CD8-positive, alpha-beta memory T cell (primary cell): Measurements from ENCODE around the gene ITFG1. TPM values are rescaled to one million over a fixed set of nuclear protein-coding genes. Genes with fewer than 3 reads are reported as not detected.
"Not testable (repeated sequence)": the region's sequence is repeated elsewhere in the genome, so short reads cannot be mapped to it uniquely, and the experiment has no call there.

Experiments
- CTCF ChIA-PET: fragments of 350-600 bp; sonication (Branson Sonifier 250); formaldehyde crosslinking; loops from one replicate; lab custom pipeline; 2021; ENCODE audit warnings: antibody characterized with exemption; lab: Charles Lee
- POLR2A ChIA-PET: fragments of 350-600 bp; sonication (Branson Sonifier 250); formaldehyde crosslinking; loops from one replicate; lab custom pipeline; 2021; ENCODE audit warnings: antibody characterized with exemption; lab: Charles Lee
- DNase-seq, 5 donors: peaks; one replicate each; pipeline versions ENCODE4 v3.0.0 to v3.0.0-alpha.2; 2020 to 2022; ENCODE audit warnings: mixed read lengths in 1 of 5
- H3K27ac ChIP-seq: one replicate; pipeline ENCODE4 v1.7.0; 2013; ENCODE audit warnings: low read depth, mild to moderate bottlenecking, low read length, moderate library complexity
- H3K27me3 ChIP-seq: 2 replicates; pipeline ENCODE4 v1.7.0; 2013; ENCODE audit warnings: low read length, mild to moderate bottlenecking; ENCODE audit not compliant: insufficient read depth, poor library complexity, severe bottlenecking
- H3K36me3 ChIP-seq: 2 replicates; pipeline ENCODE4 v1.7.0; 2013; ENCODE audit warnings: mild to moderate bottlenecking, low read length, moderate library complexity; ENCODE audit not compliant: insufficient read depth
- H3K4me1 ChIP-seq: 2 replicates; pipeline ENCODE4 v1.7.0; 2013; ENCODE audit warnings: mild to moderate bottlenecking, low read length, moderate library complexity; ENCODE audit not compliant: insufficient read depth
- H3K4me3 ChIP-seq: 2 replicates; pipeline ENCODE4 v1.7.0; 2013; ENCODE audit warnings: mild to moderate bottlenecking, low read length
- H3K9me3 ChIP-seq: 2 replicates; pipeline ENCODE4 v1.7.0; 2013; ENCODE audit warnings: mild to moderate bottlenecking, low read length
- H3K27ac Mint-ChIP-seq, 8 donors: one replicate each; pipeline ENCODE4 v1.8.0; 2020 to 2021; ENCODE audit warnings: mixed read lengths in 8 of 8, mild to moderate bottlenecking in 6 of 8, inconsistent platforms in 3 of 8, moderate library complexity in 3 of 8
- H3K27me3 Mint-ChIP-seq, 2 donors: one replicate each; pipeline ENCODE4 v1.8.0; 2020 to 2021; ENCODE audit warnings: mixed read lengths in 2 of 2, mild to moderate bottlenecking in 1 of 2, moderate library complexity in 1 of 2
- H3K36me3 Mint-ChIP-seq, 3 donors: one replicate each; pipeline ENCODE4 v1.8.0; 2020 to 2021; ENCODE audit warnings: mixed read lengths in 3 of 3, inconsistent platforms in 1 of 3, mild to moderate bottlenecking in 1 of 3
- H3K4me1 Mint-ChIP-seq, 3 donors: one replicate each; pipeline ENCODE4 v1.8.0; 2020 to 2021; ENCODE audit warnings: mixed read lengths in 3 of 3, inconsistent platforms in 1 of 3, mild to moderate bottlenecking in 1 of 3
- H3K4me3 Mint-ChIP-seq, 7 donors: one replicate each; pipeline ENCODE4 v1.8.0; 2020 to 2021; ENCODE audit warnings: mixed read lengths in 7 of 7, mild to moderate bottlenecking in 6 of 7, moderate library complexity in 4 of 7, inconsistent platforms in 2 of 7
- H3K9me3 Mint-ChIP-seq, 5 donors: one replicate each; pipeline ENCODE4 v1.8.0; 2020 to 2022; ENCODE audit warnings: mixed read lengths in 5 of 5, mild to moderate bottlenecking in 3 of 5, moderate library complexity in 2 of 5, inconsistent platforms in 1 of 5
- polyA plus RNA-seq: library from polyadenylated mRNA; unstranded; fragments of 300-500 nt; fragmentation: Illumina TruSeq; gene quantifications from one replicate; pipeline ENCODE4 v1.2.3, GENCODE V29; 2021
- total RNA-seq, 2 experiments: library from RNA; stranded (reverse); gene quantifications; one replicate each; pipeline ENCODE4 v1.2.3, GENCODE V29; 2021

Gene ITFG1
- total and polyA plus RNA-seq, 3 experiments from 2014 or later = 24.5 to 26.8 (median 24.9) TPM

DNA sequence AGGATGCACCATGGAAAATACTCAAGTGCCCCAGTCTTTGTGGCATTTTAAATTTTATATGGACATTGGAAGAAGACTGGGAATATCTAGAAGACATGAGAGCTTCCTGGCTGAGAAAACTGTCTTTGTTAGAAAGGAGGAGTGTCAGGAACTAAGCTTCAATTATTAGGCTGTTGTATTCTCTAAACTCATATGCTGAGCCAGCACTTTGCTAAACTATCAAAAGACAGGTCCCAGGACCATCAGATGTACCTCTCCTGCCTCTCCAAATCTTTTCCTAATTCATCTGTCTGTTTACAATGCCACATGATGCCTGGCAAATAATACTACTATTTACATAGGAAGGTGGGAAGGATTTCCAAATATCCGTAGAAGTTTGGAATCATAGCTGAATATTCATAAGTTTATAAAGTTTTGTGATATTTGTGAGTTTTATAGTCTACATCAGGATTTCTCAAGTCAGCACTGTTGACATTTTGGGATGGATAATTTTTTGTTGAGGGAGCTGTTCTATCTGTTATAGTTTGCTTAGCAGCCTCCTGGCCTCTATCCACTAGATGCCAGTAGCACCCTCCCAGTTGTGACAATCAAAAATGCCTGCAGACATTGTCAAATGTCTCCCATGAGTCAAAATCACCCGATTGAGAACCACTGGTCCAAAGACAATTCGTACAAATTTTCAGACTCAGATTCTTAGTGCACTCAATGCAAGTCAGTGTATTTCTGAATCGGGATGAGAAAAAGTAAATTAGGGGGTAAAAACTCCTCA is 255.9 kb downstream of the ITFG1 start:
- no peaks in the 10 kb centered on the region for H3K4me1 ChIP-seq
- Mint-ChIP-seq H3K27ac (no peak overlapping the region), H3K36me3 (peaks cover 6 to 11% (median 7%) of the 10 kb centered on the region in 3 donors), H3K4me3 (no peak overlapping the region), H3K4me1 (no peaks in the 10 kb centered on the region), H3K9me3 (no peaks in the 10 kb centered on the region), H3K27me3 (no peaks in the 10 kb centered on the region)
- no peaks in the 10 kb centered on the region for H3K9me3 ChIP-seq
- DNase-seq = no peak
- H3K4me3 ChIP-seq = no peak overlapping the region
- ChIA-PET POLR2A (no interaction called here), CTCF (no interaction called here)
- no peaks in the 10 kb centered on the region for H3K36me3 ChIP-seq
- no peak overlapping the region for H3K27ac ChIP-seq
- no peaks in the 10 kb centered on the region for H3K27me3 ChIP-seq

DNA sequence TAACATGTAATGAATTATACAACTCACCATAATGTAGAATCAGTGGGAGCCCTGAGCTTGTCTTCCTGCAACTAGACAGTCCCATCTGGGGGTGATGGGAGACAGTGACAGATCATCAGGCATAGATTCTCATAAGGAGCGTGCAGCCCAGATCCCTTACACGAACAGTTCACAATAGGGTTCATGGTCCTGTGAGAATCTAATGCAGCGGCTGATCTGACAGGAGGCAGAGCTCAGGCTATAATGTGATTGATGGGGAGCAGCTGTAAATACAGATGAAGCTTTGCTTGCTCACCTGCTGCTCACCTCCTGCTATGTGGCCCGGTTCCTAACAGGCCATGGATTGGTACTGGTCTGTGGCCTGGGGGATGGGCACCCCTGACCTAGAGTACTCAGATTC is 257.4 kb downstream of the ITFG1 start:
- H3K4me1 ChIP-seq, H3K9me3 ChIP-seq, H3K9me3 Mint-ChIP-seq, CTCF ChIA-PET, H3K27me3 ChIP-seq, H3K4me3 Mint-ChIP-seq, H3K27me3 Mint-ChIP-seq, H3K27ac Mint-ChIP-seq, H3K36me3 ChIP-seq, DNase-seq, H3K4me3 ChIP-seq, POLR2A ChIA-PET, H3K4me1 Mint-ChIP-seq, H3K27ac ChIP-seq: not testable (repeated sequence)
- H3K36me3 Mint-ChIP-seq = peaks cover 0 to 11% (median 8%) of the 10 kb centered on the region in 3 donors

DNA sequence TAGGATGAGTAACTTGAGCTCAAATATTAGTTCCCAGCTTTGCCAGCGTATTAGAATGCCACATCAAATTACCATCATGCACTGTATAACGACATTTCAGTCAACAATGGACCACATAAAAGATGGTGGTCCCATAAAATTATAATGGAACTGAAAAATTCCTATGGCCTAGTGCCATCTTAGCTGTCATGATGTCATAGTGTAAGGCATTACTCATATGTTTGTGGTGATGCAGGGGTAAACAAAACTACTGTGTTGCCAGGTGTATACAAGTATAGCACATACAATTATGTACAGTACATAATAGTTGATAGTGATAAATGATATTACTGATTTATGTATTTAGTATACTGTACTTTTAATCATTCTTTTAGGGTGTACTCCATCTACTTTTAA is 262.7 kb downstream of the ITFG1 start:
- Mint-ChIP-seq H3K4me3 (no peak overlapping the region), H3K27me3 (no peaks in the 10 kb centered on the region), H3K4me1 (no peaks in the 10 kb centered on the region), H3K36me3 (peaks cover 5 to 13% (median 7%) of the 10 kb centered on the region in 3 donors), H3K27ac (no peak overlapping the region), H3K9me3 (no peaks in the 10 kb centered on the region)
- CTCF ChIA-PET = no interaction called here
- Histone ChIP-seq H3K4me1 (no peaks in the 10 kb centered on the region), H3K36me3 (no peaks in the 10 kb centered on the region), H3K4me3 (no peak overlapping the region), H3K27me3 (no peaks in the 10 kb centered on the region), H3K9me3 (no peaks in the 10 kb centered on the region), H3K27ac (no peak overlapping the region)
- no peak for DNase-seq
- POLR2A ChIA-PET = no interaction called here

DNA sequence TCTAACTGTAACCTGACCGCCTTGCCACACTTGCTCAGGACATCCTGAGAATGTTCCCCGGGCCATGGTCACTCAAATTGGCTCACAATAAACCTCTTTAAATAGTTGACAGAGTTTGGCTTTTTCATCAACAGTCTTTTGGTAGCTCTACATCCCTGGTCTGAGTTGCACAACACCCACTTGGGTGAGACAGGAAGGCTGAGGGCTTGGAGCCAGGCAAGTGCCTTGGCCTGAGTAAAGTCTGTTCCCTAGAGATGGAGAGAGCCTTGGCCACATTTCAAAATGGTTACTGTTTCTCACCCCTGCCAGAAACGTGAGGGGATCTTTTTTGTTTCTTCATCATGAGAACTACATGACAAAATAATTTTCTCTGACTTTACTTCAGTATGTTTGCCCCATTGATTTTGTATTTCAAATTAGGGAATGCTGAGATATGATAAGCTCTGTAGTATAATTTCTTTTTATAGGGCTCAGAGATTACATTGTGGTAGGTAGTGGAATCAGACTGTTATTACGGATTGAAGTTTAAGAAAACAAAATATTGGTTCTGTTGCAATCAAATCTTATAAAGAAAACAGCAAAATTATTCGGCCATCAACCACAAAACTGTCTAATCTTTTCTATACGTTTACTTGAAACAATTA is 263.2 kb downstream of the ITFG1 start:
- H3K36me3 ChIP-seq = no peaks in the 10 kb centered on the region
- H3K9me3 ChIP-seq = no peaks in the 10 kb centered on the region
- no peaks in the 10 kb centered on the region for H3K4me1 ChIP-seq
- H3K36me3 Mint-ChIP-seq = peaks cover 9 to 16% (median 9%) of the 10 kb centered on the region in 3 donors
- H3K27ac Mint-ChIP-seq = peak overlapping the region in 1 of 8 donors; percentile 2
- H3K4me3 Mint-ChIP-seq = no peak overlapping the region
- H3K4me3 ChIP-seq = no peak overlapping the region
- no peak overlapping the region for H3K27ac ChIP-seq
- POLR2A ChIA-PET = no interaction called here
- no peaks in the 10 kb centered on the region for H3K4me1 Mint-ChIP-seq
- DNase-seq = no peak
- CTCF ChIA-PET = no interaction called here
- no peaks in the 10 kb centered on the region for H3K9me3 Mint-ChIP-seq
- H3K27me3 Mint-ChIP-seq = no peaks in the 10 kb centered on the region
- H3K27me3 ChIP-seq = no peaks in the 10 kb centered on the region

DNA sequence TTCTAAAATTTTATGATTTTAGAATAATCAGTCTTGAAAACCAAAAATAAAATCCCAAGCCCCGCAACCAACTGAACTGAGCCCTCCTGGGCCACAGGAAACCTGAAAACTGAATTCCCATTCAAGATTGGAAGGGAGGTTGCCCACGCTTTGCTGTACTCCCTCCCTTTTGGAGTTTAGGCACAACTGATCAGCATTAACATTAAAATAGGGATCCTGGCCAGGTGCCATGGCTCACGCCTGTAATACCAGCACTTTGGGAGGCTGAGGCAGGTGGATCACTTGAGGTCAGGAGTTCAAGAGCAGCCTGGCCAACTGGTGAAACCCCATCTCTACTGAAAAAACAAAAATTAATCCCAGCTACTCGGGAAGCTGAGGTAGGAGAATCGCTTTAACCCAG is 264.4 kb downstream of the ITFG1 start:
- ChIA-PET CTCF (no interaction called here), POLR2A (no interaction called here)
- H3K27me3 ChIP-seq = no peaks in the 10 kb centered on the region

DNA sequence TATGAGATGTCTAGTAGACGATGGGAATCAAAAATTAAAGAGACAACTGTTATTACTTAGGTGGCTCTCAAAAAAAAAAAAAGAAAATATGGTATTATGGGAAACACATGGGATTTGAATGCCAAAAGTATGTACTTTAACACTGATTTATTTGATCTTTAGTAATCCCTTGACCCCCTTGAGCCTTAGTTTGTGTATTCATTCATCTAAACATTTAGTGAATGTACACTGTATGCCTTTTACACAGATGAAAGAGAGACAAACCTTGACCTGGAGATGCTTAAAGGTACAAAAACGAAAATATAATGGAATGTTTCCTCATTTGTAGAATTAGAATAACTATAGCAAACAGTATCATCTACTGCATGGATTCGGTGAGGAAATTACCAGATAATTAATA is 278.5 kb downstream of the ITFG1 start:
- H3K4me1 ChIP-seq = no peaks in the 10 kb centered on the region
- peaks cover 0 to 2% of the 10 kb centered on the region in 2 donors for H3K27me3 Mint-ChIP-seq
- no peak for DNase-seq
- no peaks in the 10 kb centered on the region for H3K36me3 ChIP-seq
- H3K36me3 Mint-ChIP-seq = peaks cover 7 to 27% (median 8%) of the 10 kb centered on the region in 3 donors
- peaks cover 0 to 4% (median 0%) of the 10 kb centered on the region in 5 donors for H3K9me3 Mint-ChIP-seq
- H3K27ac ChIP-seq = no peak overlapping the region
- CTCF ChIA-PET = no interaction called here
- H3K4me3 Mint-ChIP-seq = no peak overlapping the region
- no peaks in the 10 kb centered on the region for H3K9me3 ChIP-seq
- no peak overlapping the region for H3K4me3 ChIP-seq
- H3K27me3 ChIP-seq = no peaks in the 10 kb centered on the region
- peaks cover 0 to 1% (median 0%) of the 10 kb centered on the region in 3 donors for H3K4me1 Mint-ChIP-seq
- H3K27ac Mint-ChIP-seq = no peak overlapping the region
- POLR2A ChIA-PET = no interaction called here

More for the DNA sequence above, 264.4 kb downstream of the ITFG1 start:
- peaks cover 13 to 18% (median 17%) of the 10 kb centered on the region in 3 donors for H3K36me3 Mint-ChIP-seq
- Histone ChIP-seq H3K9me3 (no peaks in the 10 kb centered on the region), H3K4me3 (no peak overlapping the region), H3K4me1 (no peaks in the 10 kb centered on the region), H3K36me3 (no peaks in the 10 kb centered on the region), H3K27ac (no peak overlapping the region)
- no peaks in the 10 kb centered on the region for H3K9me3 Mint-ChIP-seq
- H3K27me3 Mint-ChIP-seq = no peaks in the 10 kb centered on the region
- H3K4me3 Mint-ChIP-seq = no peak overlapping the region
- DNase-seq = no peak
- H3K27ac Mint-ChIP-seq = no peak overlapping the region
- H3K4me1 Mint-ChIP-seq = no peaks in the 10 kb centered on the region

DNA sequence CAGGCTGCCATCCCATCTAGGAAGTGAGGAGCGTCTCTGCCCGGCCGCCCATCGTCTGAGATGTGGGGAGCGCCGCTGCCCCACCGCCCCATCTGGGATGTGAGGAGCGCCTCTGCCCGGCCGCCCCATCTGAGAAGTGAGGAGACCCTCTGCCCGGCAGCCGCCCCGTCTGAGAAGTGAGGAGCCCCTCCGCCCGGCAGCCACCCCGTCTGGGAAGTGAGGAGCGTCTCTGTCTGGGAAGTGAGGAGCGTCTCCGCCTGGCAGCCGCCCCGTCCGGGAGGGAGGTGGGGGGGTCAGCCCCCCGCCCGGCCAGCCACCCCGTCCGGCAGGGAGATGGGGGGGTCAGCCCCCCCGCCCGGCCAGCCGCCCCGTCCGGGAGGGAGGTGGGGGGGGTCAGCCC is 279.8 kb downstream of the ITFG1 start:
- peaks cover 7 to 29% (median 8%) of the 10 kb centered on the region in 3 donors for H3K36me3 Mint-ChIP-seq
- CTCF ChIA-PET, H3K9me3 Mint-ChIP-seq, H3K27ac Mint-ChIP-seq, H3K4me3 Mint-ChIP-seq, H3K36me3 ChIP-seq, H3K27me3 Mint-ChIP-seq, POLR2A ChIA-PET, H3K4me3 ChIP-seq, H3K27ac ChIP-seq, H3K4me1 Mint-ChIP-seq, H3K9me3 ChIP-seq, DNase-seq, H3K27me3 ChIP-seq, H3K4me1 ChIP-seq: not testable (repeated sequence)

DNA sequence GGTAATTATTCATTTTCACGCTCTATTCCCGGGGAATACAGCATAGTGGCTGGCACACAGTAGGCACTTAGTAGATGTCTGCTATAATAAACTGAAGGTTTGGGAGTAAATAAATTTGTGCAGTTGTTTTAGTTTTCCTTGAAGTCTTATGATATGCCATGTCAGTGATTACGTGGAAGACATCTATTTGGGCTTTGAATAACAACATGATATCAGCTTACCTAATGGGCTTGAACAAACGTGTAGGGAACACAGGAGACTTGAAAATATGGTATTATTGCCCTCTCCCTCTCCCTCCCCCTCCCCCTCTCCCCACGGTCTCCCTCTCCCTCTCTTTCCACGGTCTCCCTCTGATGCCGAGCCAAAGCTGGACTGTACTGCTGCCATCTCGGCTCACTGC is 280.8 kb downstream of the ITFG1 start:
- Mint-ChIP-seq H3K4me1 (no peaks in the 10 kb centered on the region), H3K27ac (no peak overlapping the region), H3K9me3 (peaks cover 0 to 3% (median 0%) of the 10 kb centered on the region in 5 donors), H3K27me3 (peaks cover 0 to 2% of the 10 kb centered on the region in 2 donors), H3K36me3 (peaks cover 7 to 31% (median 9%) of the 10 kb centered on the region in 3 donors), H3K4me3 (no peak overlapping the region)
- H3K27me3 ChIP-seq = no peaks in the 10 kb centered on the region
- no peak overlapping the region for H3K27ac ChIP-seq
- no peaks in the 10 kb centered on the region for H3K36me3 ChIP-seq
- H3K9me3 ChIP-seq = no peaks in the 10 kb centered on the region
- DNase-seq = no peak
- H3K4me3 ChIP-seq = no peak overlapping the region
- H3K4me1 ChIP-seq = no peaks in the 10 kb centered on the region
- ChIA-PET CTCF (no interaction called here), POLR2A (no interaction called here)
